GM10248 (cell line): ENCODE data around the gene GRM8.

Experiments used
- CTCF ChIA-PET: fragments of 300-600 bp; sonication (Branson Sonifier 250); formaldehyde crosslinking; extraction: SDS; loops from one replicate; lab custom pipeline; 2021; ENCODE audit warnings: antibody characterized with exemption; lab: Yijun Ruan, JAX
- POLR2A ChIA-PET: fragments of 350-650 bp; sonication (Branson Sonifier 250); formaldehyde crosslinking; extraction: SDS; loops from one replicate; lab custom pipeline; 2020; ENCODE audit warnings: antibody characterized with exemption; lab: Yijun Ruan, JAX
- DNase-seq: peaks from one replicate; pipeline ENCODE4 v3.0.0; 2012; ENCODE audit errors: extremely low spot score
- CTCF ChIP-seq: IDR thresholded peaks from 2 replicates; pipeline ENCODE4 v1.5.1; 2012; ENCODE audit warnings: mild to moderate bottlenecking, low read depth; ENCODE audit errors: extremely low read depth, missing control alignments, control extremely low read depth

Gene GRM8

GRCh38 chr7:127239814-127240213 lies 12.9 kb downstream of the GRM8 start:
- no peak for TF ChIP-seq CTCF
- ChIA-PET CTCF (interaction anchor here (0.6 to 1.4 kb wide), 2 partner anchors 11 to 21 kb away, joined by 3 read pairs; no protein-coding TSS in a partner anchor), POLR2A (no interaction called here)
- no peak for DNase-seq

GRCh38 chr7:127233630-127234029 lies 19.1 kb downstream of the GRM8 start:
- POLR2A ChIA-PET, result no interaction called here
- DNase-seq, result no peak
- CTCF ChIA-PET, result interaction anchor here (1.3 to 1.6 kb wide), 3 partner anchors 20 to 214 kb away, joined by 3 to 5 read pairs (median 4); no protein-coding TSS in a partner anchor

GRCh38 chr7:127231415-127231814 lies 21.3 kb downstream of the GRM8 start:
- ChIA-PET CTCF (interaction anchor here (1.4 kb wide), 1 partner anchor 22 kb away, joined by 5 read pairs; no protein-coding TSS in a partner anchor), POLR2A (no interaction called here)
- no peak for DNase-seq
- no peak for TF ChIP-seq CTCF

More at GRCh38 chr7:127233630-127234029, 19.1 kb downstream of the GRM8 start:
- no peak for TF ChIP-seq CTCF

- no peak for DNase-seq
- CTCF ChIA-PET, result interaction anchor here (1.4 to 2.0 kb wide), 2 partner anchors 14 to 24 kb away, joined by 3 to 7 read pairs; no protein-coding TSS in a partner anchor
- no peak for TF ChIP-seq CTCF
- POLR2A ChIA-PET, result no interaction called here
These were observed 22.4 kb downstream of the GRM8 start for GRCh38 chr7:127230192-127230925.

- no peak for TF ChIP-seq CTCF
- CTCF ChIA-PET, result interaction anchor here (1.0 to 1.5 kb wide), 4 partner anchors 11 to 423 kb away, joined by 3 to 6 read pairs (median 3); no protein-coding TSS in a partner anchor
- POLR2A ChIA-PET, result no interaction called here
- no peak for DNase-seq
These were observed 25.9 kb downstream of the GRM8 start for GRCh38 chr7:127226685-127227374.

GRCh38 chr7:127221731-127222130 lies 31.0 kb downstream of the GRM8 start:
- TF ChIP-seq CTCF, result no peak
- ChIA-PET POLR2A (no interaction called here), CTCF (no interaction called here)

More at GRCh38 chr7:127221731-127222130, 31.0 kb downstream of the GRM8 start:
- no peak for DNase-seq
